HG03064 (cell line): ENCODE measurements around the gene PADI1.

Experiments used
- ATAC-seq: cut with Tn5 transposase; IDR thresholded peaks from one replicate; pipeline ENCODE4 v1.9.1; 2021; ENCODE audit warnings: low read depth; ENCODE audit not compliant: unreplicated experiment

PADI1 gene

GRCh38 chr1:17290553-17290952 lies 85.6 kb downstream of the PADI1 start:
- no peak for ATAC-seq

GRCh38 chr1:17292299-17293160 lies 87.6 kb downstream of the PADI1 start:
- no peak for ATAC-seq

- ATAC-seq = no peak
Measured at GRCh38 chr1:17293681-17294425, 88.9 kb downstream of the PADI1 start.

DNA sequence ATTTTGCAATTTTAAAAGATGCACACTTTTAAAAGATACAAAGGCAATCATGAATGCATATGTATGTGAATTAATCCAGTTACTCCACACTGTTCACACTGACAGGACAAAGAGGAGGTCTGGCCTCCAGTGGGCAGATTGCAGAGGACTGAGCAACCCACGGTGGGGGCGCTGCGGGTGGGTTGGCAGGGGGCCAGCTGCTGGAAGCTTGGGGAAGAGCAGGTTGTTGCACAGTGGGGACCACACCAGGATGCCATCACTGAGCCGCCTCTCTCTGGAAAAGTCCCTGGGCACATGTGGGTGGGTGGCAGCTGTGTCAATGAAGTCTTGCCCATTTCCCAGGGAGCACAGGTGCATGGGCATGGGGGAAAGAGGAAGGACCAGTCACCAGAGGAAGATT lies 90.4 kb downstream of the PADI1 start:
- no peak for ATAC-seq
